ENCODE results near the gene OR1C1. TPM values are rescaled to one million over a fixed set of nuclear protein-coding genes. Genes with fewer than 3 reads are reported as not detected.

The OR1C1 gene
- total RNA-seq, 1 donor from 2014 or later, result not detected

Other genes starting within 250 kb of the OR1C1 start
- gene OR2C3, start 224.1 kb downstream of the OR1C1 start, total RNA-seq, result 0.03 TPM
- 0.05 TPM for gene GCSAML, start 211.4 kb downstream of the OR1C1 start, total RNA-seq
- not detected for gene OR2G2, start 172.2 kb downstream of the OR1C1 start, total RNA-seq
- gene OR2G3, start 155.0 kb downstream of the OR1C1 start, total RNA-seq, result not detected
- gene OR13G1, start 80.8 kb downstream of the OR1C1 start, total RNA-seq, result not detected
- gene OR6F1, start 43.9 kb downstream of the OR1C1 start, total RNA-seq, result not detected
- not detected for gene OR14K1, start 21.9 kb downstream of the OR1C1 start, total RNA-seq
- not detected for gene OR14A2, start 12.4 kb downstream of the OR1C1 start, total RNA-seq
- not detected for gene OR14A16, start 63.6 kb upstream of the OR1C1 start, total RNA-seq
- not detected for gene OR11L1, start 81.3 kb upstream of the OR1C1 start, total RNA-seq
- 0.27 TPM for gene TRIM58, start 96.6 kb upstream of the OR1C1 start, total RNA-seq
- not detected for gene OR2W3, start 135.0 kb upstream of the OR1C1 start, total RNA-seq
- not detected for gene OR2T8, start 159.7 kb upstream of the OR1C1 start, total RNA-seq
- not detected for gene OR2AJ1, start 164.3 kb upstream of the OR1C1 start, total RNA-seq
- gene OR2L8, start 188.3 kb upstream of the OR1C1 start, total RNA-seq, result not detected
- gene OR2AK2, start 204.7 kb upstream of the OR1C1 start, total RNA-seq, result not detected